ENCODE results near the gene DCAF11.

DCAF11 gene

DNA sequence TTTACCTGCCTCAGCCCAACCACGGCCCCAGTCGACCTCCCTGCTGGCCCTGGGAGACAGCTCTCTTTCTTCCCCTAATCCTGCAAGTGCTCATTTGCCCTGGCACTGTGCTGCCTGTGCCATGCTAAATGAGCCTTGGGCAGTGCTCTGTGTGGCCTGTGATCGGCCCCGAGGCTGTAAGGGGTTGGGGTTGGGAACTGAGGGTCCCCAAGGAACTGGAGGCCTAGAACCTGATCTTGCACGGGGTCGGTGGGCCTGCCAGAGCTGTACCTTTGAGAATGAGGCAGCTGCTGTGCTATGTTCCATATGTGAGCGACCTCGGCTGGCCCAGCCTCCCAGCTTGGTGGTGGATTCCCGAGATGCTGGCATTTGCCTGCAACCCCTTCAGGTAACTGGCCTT lies 35.5 kb downstream of the DCAF11 start:
- TF ChIP-seq CTCF (IDR thresholded peaks at IDR 0.05): no peak

GRCh38 chr14:24150567-24150966 lies 36.0 kb downstream of the DCAF11 start:
- TF ChIP-seq CTCF (IDR thresholded peaks at IDR 0.05): no peak

DNA sequence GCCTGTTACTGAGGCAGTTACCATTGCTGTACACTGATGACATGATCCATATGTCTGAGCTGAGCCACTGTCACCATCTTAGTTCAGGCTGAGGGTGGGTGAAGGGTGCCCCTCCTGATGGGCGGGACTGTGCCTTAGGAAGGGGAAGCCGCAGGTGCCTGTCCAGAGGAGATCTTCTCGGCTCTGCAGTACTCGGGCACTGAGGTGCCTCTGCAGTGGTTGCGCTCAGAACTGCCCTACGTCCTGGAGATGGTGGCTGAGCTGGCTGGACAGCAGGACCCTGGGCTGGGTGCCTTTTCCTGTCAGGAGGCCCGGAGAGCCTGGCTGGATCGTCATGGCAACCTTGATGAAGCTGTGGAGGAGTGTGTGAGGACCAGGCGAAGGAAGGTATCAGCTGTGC lies 36.4 kb downstream of the DCAF11 start:
- no peak for TF ChIP-seq CTCF (IDR thresholded peaks at IDR 0.05)

- no peak for TF ChIP-seq CTCF (IDR thresholded peaks at IDR 0.05)
These were observed 37.0 kb downstream of the DCAF11 start for GRCh38 chr14:24151404-24152080.

DNA sequence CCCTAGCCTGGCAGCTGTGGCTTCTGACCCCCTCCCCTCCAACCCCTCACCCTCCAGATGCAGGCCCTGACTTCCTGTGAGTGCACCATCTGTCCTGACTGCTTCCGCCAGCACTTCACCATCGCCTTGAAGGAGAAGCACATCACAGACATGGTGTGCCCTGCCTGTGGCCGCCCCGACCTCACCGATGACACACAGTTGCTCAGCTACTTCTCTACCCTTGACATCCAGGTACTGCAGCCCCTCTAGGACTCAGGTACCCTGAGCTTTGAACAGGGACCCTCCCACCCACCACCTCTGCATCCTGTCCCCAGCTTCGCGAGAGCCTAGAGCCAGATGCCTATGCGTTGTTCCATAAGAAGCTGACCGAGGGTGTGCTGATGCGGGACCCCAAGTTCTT lies 40.5 kb downstream of the DCAF11 start:
- no peak for TF ChIP-seq CTCF (IDR thresholded peaks at IDR 0.05)

GRCh38 chr14:24156840-24157239 lies 42.3 kb downstream of the DCAF11 start:
- TF ChIP-seq CTCF (IDR thresholded peaks at IDR 0.05): no peak

- no peak for TF ChIP-seq CTCF (IDR thresholded peaks at IDR 0.05)
These were observed 42.8 kb downstream of the DCAF11 start for GRCh38 chr14:24157331-24157730.
